Neural progenitor cell (in vitro differentiated cells): ENCODE results near the gene TINAGL1.

Experiments used
- EZH2 ChIP-seq: fragments of 200-600 bp; sonication (generic); IDR thresholded peaks from 2 replicates; pipeline ENCODE4 v1.6.1; 2017; ENCODE audit warnings: antibody characterized with exemption, mild to moderate bottlenecking, moderate library complexity
- TF ChIP-seq, protein P1 (sequence below): fragments of 200-600 bp; sonication (generic); IDR thresholded peaks from 2 replicates; pipeline ENCODE4 v1.5.1; 2017; ENCODE audit warnings: antibody characterized with exemption, mild to moderate bottlenecking

DNA sequence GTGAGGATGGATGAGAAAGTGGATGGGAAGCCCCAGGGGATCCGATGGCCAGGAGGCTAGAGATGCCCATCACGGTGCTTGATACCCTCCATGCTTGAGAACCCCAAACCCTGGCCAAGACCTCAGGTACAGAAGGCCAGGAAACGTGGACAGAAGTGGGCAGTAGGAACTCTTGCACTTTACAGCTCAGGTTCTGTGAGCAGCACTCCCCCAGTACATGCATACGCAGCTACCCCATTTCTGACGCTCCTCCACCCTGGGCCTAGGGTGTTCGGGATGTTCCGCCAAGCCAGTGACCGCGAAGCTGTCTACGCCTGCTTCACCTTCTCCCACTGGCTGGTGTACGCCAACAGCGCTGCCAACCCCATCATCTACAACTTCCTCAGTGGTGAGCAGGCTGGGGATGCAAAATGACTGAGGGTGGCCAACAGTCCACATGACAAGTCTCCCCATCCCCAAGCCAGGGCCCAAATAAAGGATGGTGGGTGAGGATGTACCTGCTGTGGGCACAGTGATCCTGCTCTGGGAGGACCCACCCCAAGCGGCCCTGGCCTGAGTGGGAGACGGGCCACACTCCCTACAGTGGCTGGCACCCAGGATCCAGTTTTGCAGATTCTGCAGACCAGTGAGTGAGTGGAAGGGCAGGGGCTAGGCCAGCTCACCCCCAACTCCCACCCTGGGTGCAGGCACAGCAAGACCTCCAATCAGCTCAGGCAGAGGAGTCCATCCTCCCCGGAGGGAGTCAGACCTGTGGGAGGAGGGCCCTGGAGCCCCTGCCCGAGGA lies 48.6 kb downstream of the TINAGL1 start:
- TF ChIP-seq, protein P1, sequence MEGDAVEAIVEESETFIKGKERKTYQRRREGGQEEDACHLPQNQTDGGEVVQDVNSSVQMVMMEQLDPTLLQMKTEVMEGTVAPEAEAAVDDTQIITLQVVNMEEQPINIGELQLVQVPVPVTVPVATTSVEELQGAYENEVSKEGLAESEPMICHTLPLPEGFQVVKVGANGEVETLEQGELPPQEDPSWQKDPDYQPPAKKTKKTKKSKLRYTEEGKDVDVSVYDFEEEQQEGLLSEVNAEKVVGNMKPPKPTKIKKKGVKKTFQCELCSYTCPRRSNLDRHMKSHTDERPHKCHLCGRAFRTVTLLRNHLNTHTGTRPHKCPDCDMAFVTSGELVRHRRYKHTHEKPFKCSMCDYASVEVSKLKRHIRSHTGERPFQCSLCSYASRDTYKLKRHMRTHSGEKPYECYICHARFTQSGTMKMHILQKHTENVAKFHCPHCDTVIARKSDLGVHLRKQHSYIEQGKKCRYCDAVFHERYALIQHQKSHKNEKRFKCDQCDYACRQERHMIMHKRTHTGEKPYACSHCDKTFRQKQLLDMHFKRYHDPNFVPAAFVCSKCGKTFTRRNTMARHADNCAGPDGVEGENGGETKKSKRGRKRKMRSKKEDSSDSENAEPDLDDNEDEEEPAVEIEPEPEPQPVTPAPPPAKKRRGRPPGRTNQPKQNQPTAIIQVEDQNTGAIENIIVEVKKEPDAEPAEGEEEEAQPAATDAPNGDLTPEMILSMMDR: no peak
- TF ChIP-seq EZH2: no peak
